GM21723 (cell line): ENCODE measurements around the gene ZNF496.
A peak's percentile ranks its signal among the peaks of the same experiment; 100 is the strongest.
"Not testable (repeated sequence)": the region's sequence is repeated elsewhere in the genome, so short reads cannot be mapped to it uniquely, and the experiment has no call there.

Experiments
- ATAC-seq: cut with Tn5 transposase; IDR thresholded peaks from one replicate; pipeline ENCODE4 v1.9.1; 2021; ENCODE audit warnings: mild to moderate bottlenecking, moderate library complexity; ENCODE audit not compliant: unreplicated experiment

Gene ZNF496

GRCh38 chr1:247331525-247332214 is at the start of gene ZNF496:
TSS of gene ZNF496 (minus strand) at chr1:247331867. CDS start at chr1:247329578, 2,289 bp downstream.
- ATAC-seq, result peak; percentile 62

- ATAC-seq, result no peak
These were observed 46.8 kb upstream of the ZNF496 start for GRCh38 chr1:247378334-247379073.

- not testable (repeated sequence) for ATAC-seq
These were observed 46.0 kb upstream of the ZNF496 start for GRCh38 chr1:247377656-247378055.

- ATAC-seq, result no peak
These were observed 45.0 kb upstream of the ZNF496 start for GRCh38 chr1:247376659-247377058.

GRCh38 chr1:247375747-247376146 is 44.1 kb upstream of the ZNF496 start:
- no peak for ATAC-seq

GRCh38 chr1:247374651-247375334 is 43.1 kb upstream of the ZNF496 start:
- not testable (repeated sequence) for ATAC-seq

GRCh38 chr1:247373721-247374141 is 42.1 kb upstream of the ZNF496 start:
- ATAC-seq, result peak; percentile 44

- ATAC-seq, result no peak
These were observed 40.2 kb upstream of the ZNF496 start for GRCh38 chr1:247371801-247372259.

GRCh38 chr1:247370786-247371732 is 39.4 kb upstream of the ZNF496 start:
- no peak for ATAC-seq

- ATAC-seq, result no peak
These were observed 37.0 kb upstream of the ZNF496 start for GRCh38 chr1:247368490-247369145.

- ATAC-seq, result no peak
These were observed 36.2 kb upstream of the ZNF496 start for GRCh38 chr1:247367786-247368422.

GRCh38 chr1:247366926-247367645 is 35.4 kb upstream of the ZNF496 start:
- ATAC-seq, result no peak

- ATAC-seq, result not testable (repeated sequence)
These were observed 34.7 kb upstream of the ZNF496 start for GRCh38 chr1:247366345-247366744.

GRCh38 chr1:247365023-247365422 is 33.4 kb upstream of the ZNF496 start:
- ATAC-seq, result no peak

- not testable (repeated sequence) for ATAC-seq
These were observed 31.3 kb upstream of the ZNF496 start for GRCh38 chr1:247363000-247363399.

- no peak for ATAC-seq
These were observed 30.5 kb upstream of the ZNF496 start for GRCh38 chr1:247362153-247362552.

GRCh38 chr1:247360991-247361731 is 29.5 kb upstream of the ZNF496 start:
- no peak for ATAC-seq
